Measurements from ENCODE around the gene GZMM. TPM values are rescaled to one million over a fixed set of nuclear protein-coding genes. Genes with fewer than 3 reads are reported as not detected.

The GZMM gene
- polyA plus RNA-seq, 1 experiment, result not detected

DNA sequence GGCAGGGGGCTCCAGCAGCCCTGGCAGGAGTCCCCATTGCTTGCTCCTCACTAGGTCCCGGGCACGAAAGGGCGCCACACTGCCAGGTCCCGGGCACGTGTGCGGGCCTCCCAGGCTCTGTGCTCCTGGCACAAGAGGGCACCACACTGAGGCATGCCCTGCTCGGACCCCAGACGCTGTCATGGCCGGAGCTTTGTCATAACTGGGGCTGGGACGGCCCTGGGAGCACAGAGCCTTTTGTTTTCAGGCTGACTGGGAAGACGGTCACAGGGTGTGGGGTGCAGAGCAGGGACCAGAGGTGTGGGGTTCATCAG is 35.9 kb downstream of the GZMM start:
- no peaks in the 10 kb centered on the region for H3K27me3 ChIP-seq (ENCODE audit: control insufficient read depth, insufficient read depth, low read length)
- H3K4me3 ChIP-seq (ENCODE audit: low read depth, low read length), result no peak overlapping the region
- no peak for DNase-seq (ENCODE audit: low read depth, low spot score)
- TF ChIP-seq, protein P1, sequence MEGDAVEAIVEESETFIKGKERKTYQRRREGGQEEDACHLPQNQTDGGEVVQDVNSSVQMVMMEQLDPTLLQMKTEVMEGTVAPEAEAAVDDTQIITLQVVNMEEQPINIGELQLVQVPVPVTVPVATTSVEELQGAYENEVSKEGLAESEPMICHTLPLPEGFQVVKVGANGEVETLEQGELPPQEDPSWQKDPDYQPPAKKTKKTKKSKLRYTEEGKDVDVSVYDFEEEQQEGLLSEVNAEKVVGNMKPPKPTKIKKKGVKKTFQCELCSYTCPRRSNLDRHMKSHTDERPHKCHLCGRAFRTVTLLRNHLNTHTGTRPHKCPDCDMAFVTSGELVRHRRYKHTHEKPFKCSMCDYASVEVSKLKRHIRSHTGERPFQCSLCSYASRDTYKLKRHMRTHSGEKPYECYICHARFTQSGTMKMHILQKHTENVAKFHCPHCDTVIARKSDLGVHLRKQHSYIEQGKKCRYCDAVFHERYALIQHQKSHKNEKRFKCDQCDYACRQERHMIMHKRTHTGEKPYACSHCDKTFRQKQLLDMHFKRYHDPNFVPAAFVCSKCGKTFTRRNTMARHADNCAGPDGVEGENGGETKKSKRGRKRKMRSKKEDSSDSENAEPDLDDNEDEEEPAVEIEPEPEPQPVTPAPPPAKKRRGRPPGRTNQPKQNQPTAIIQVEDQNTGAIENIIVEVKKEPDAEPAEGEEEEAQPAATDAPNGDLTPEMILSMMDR (IDR thresholded peaks at IDR 0.05; ENCODE audit: low read depth, low read length), result no peak
- peaks cover 3% of the 10 kb centered on the region; the same call in 1 of the 2 replicates for H3K9me3 ChIP-seq (ENCODE audit: control insufficient read depth, insufficient read depth, low read length)
- CTCF ChIA-PET, result no interaction called here
- POLR2A ChIA-PET, result no interaction called here
- no peak overlapping the region for H3K27ac ChIP-seq (ENCODE audit: low read depth, low read length)

DNA sequence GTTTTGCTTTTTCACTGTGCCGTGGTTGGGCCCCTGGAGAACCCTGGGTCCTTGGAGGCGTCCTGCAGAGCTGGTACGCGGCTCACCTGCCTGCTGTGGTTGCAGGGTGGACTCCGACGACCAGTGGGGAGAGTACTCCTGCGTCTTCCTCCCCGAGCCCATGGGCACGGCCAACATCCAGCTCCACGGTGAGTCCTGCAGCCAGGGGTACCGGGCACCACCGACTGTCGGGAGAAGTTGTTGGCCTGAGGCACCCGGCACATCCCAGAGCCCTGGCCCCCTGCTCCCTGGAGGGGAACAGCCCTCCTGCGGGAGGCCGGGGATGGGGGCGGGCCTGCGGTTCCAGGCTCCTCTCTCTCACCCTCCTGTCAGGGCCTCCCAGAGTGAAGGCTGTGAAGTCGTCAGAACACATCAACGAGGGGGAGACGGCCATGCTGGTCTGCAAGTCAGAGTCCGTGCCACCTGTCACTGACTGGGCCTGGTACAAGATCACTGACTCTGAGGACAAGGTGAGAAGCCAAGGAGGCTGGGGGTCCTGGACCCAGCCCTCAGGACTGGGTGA is 36.5 kb downstream of the GZMM start:
- no peak overlapping the region for H3K4me3 ChIP-seq (ENCODE audit: low read depth, low read length)
- no peak for DNase-seq (ENCODE audit: low read depth, low spot score)
- TF ChIP-seq, protein P1 (IDR thresholded peaks at IDR 0.05; ENCODE audit: low read depth, low read length), result no peak
- H3K27ac ChIP-seq (ENCODE audit: low read depth, low read length), result no peak overlapping the region
- peaks cover 3% of the 10 kb centered on the region; the same call in 1 of the 2 replicates for H3K9me3 ChIP-seq (ENCODE audit: control insufficient read depth, insufficient read depth, low read length)
- POLR2A ChIA-PET, result no interaction called here
- CTCF ChIA-PET, result no interaction called here
- no peaks in the 10 kb centered on the region for H3K27me3 ChIP-seq (ENCODE audit: control insufficient read depth, insufficient read depth, low read length)

DNA sequence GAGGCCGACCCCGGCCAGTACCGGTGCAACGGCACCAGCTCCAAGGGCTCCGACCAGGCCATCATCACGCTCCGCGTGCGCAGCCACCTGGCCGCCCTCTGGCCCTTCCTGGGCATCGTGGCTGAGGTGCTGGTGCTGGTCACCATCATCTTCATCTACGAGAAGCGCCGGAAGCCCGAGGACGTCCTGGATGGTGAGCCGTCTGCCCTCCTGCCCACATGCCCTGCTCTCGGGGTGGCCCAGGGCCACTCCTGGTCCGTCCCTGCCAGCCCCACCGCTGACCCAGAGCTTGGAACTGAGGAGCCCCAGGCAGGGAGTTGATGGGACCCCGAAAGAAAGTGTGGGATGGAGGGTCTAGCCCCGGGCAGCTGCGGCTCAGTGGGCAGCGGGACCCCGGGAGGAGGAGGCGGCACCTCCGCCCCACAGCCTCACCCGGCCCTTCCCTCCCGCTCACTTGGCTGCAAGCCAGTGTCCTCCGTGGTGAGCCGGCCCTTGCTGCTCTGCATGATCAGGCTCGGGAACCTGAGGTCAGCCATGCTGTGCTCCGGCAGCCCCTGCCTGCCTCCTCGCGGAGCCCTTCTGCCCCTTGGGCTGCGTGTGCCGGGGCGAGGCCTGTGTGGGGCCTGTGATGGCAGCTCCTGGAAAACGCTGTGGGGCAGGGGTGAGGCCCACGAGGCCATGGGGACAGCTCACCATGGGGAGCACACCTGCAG is 37.7 kb downstream of the GZMM start:
- ChIA-PET POLR2A (no interaction called here), CTCF (no interaction called here)

DNA sequence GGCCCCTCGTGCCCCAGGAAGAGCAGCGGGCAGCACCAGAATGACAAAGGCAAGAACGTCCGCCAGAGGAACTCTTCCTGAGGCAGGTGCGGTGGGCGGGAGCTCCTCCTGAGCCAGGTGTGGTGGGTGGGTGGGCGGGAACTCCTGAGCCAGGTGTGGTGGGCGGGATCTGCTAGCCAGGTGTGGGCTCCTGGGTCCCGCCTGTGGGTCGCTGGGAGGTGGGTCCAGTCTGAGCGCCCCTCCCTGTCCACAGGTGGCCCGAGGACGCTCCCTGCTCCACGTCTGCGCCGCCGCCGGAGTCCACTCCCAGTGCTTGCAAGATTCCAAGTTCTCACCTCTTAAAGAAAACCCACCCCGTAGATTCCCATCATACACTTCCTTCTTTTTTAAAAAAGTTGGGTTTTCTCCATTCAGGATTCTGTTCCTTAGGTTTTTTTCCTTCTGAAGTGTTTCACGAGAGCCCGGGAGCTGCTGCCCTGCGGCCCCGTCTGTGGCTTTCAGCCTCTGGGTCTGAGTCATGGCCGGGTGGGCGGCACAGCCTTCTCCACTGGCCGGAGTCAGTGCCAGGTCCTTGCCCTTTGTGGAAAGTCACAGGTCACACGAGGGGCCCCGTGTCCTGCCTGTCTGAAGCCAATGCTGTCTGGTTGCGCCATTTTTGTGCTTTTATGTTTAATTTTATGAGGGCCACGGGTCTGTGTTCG is 38.8 kb downstream of the GZMM start:
- ChIA-PET POLR2A (interaction anchor here (0.7 to 2.6 kb wide), 2 partner anchors 10 to 53 kb away, joined by 3 to 13 read pairs; partner anchors contain the start of gene BSG), CTCF (no interaction called here)
- no peak overlapping the region for H3K27ac ChIP-seq (ENCODE audit: low read depth, low read length)
- H3K9me3 ChIP-seq (ENCODE audit: control insufficient read depth, insufficient read depth, low read length), result peaks cover 2% of the 10 kb centered on the region; the same call in 1 of the 2 replicates
- no peaks in the 10 kb centered on the region for H3K27me3 ChIP-seq (ENCODE audit: control insufficient read depth, insufficient read depth, low read length)
- DNase-seq (ENCODE audit: low read depth, low spot score), result no peak
- no peak overlapping the region for H3K4me3 ChIP-seq (ENCODE audit: low read depth, low read length)
- TF ChIP-seq, protein P1 (IDR thresholded peaks at IDR 0.05; ENCODE audit: low read depth, low read length), result no peak

More for the DNA sequence above, 37.7 kb downstream of the GZMM start:
- H3K4me3 ChIP-seq (ENCODE audit: low read depth, low read length), result no peak overlapping the region
- TF ChIP-seq, protein P1 (IDR thresholded peaks at IDR 0.05; ENCODE audit: low read depth, low read length), result no peak
- no peaks in the 10 kb centered on the region for H3K27me3 ChIP-seq (ENCODE audit: control insufficient read depth, insufficient read depth, low read length)
- no peak overlapping the region for H3K27ac ChIP-seq (ENCODE audit: low read depth, low read length)
- peaks cover 3% of the 10 kb centered on the region; the same call in 1 of the 2 replicates for H3K9me3 ChIP-seq (ENCODE audit: control insufficient read depth, insufficient read depth, low read length)
- DNase-seq (ENCODE audit: low read depth, low spot score), result no peak

Data from AG04450 (cell line).